ENCODE results near the gene BCL11A.
A peak's percentile ranks its signal among the peaks of the same experiment; 100 is the strongest.

The BCL11A gene

GRCh38 chr2:60558536-60558935, 5.1 kb upstream of the BCL11A start:
- DNase-seq: no peak

GRCh38 chr2:60557486-60557864, 4.0 kb upstream of the BCL11A start:
- DNase-seq: no peak

GRCh38 chr2:60556576-60557485, 3.4 kb upstream of the BCL11A start:
- no peak for DNase-seq

GRCh38 chr2:60556175-60556574, 2.7 kb upstream of the BCL11A start:
- no peak for DNase-seq

GRCh38 chr2:60555783-60556139, 2.3 kb upstream of the BCL11A start:
- DNase-seq: no peak

GRCh38 chr2:60555066-60555782, 1.8 kb upstream of the BCL11A start:
- DNase-seq: peak; percentile 63

- DNase-seq: no peak
Observed at GRCh38 chr2:60554646-60555065, 1.2 kb upstream of the BCL11A start.

GRCh38 chr2:60554074-60554645, 706 bp upstream of the BCL11A start:
- no peak for DNase-seq

- DNase-seq: no peak
Observed at GRCh38 chr2:60552851-60553494, 481 bp downstream of the BCL11A start.

GRCh38 chr2:60552078-60552850, 1.2 kb downstream of the BCL11A start:
- DNase-seq: no peak

- DNase-seq: no peak
Observed at GRCh38 chr2:60551240-60552077, 2.0 kb downstream of the BCL11A start.

- no peak for DNase-seq
Observed at GRCh38 chr2:60550984-60551239, 2.5 kb downstream of the BCL11A start.

GRCh38 chr2:60550178-60550983, 3.1 kb downstream of the BCL11A start:
- peak; percentile 39 for DNase-seq

GRCh38 chr2:60549928-60550177, 3.6 kb downstream of the BCL11A start:
- DNase-seq: no peak

GRCh38 chr2:60549238-60549927, 4.1 kb downstream of the BCL11A start:
- DNase-seq: no peak

GRCh38 chr2:60548845-60549237, 4.6 kb downstream of the BCL11A start:
- no peak for DNase-seq

GRCh38 chr2:60548311-60548710, 5.1 kb downstream of the BCL11A start:
- no peak for DNase-seq

- DNase-seq: no peak
Observed at GRCh38 chr2:60547841-60548240, 5.6 kb downstream of the BCL11A start.

GRCh38 chr2:60546756-60547420, 6.6 kb downstream of the BCL11A start:
- no peak for DNase-seq

- DNase-seq: no peak
Observed at GRCh38 chr2:60544954-60545560, 8.4 kb downstream of the BCL11A start.
